Loucy (cell line): ENCODE measurements around the gene ADORA1.

ENCODE experiments used
- EZH2phosphoT487 ChIP-seq: fragments of 200-600 bp; IDR thresholded peaks from 2 replicates; pipeline ENCODE4 v1.6.1; 2018; ENCODE audit warnings: antibody characterized with exemption, mild to moderate bottlenecking, moderate library complexity, borderline replicate concordance
- TF ChIP-seq, protein P1 (sequence below): fragments of 200-600 bp; sonication (generic); conservative IDR thresholded peaks from 2 replicates; pipeline ENCODE4 v1.5.1; 2014; ENCODE audit warnings: mild to moderate bottlenecking, antibody characterized with exemption, low read length

DNA sequence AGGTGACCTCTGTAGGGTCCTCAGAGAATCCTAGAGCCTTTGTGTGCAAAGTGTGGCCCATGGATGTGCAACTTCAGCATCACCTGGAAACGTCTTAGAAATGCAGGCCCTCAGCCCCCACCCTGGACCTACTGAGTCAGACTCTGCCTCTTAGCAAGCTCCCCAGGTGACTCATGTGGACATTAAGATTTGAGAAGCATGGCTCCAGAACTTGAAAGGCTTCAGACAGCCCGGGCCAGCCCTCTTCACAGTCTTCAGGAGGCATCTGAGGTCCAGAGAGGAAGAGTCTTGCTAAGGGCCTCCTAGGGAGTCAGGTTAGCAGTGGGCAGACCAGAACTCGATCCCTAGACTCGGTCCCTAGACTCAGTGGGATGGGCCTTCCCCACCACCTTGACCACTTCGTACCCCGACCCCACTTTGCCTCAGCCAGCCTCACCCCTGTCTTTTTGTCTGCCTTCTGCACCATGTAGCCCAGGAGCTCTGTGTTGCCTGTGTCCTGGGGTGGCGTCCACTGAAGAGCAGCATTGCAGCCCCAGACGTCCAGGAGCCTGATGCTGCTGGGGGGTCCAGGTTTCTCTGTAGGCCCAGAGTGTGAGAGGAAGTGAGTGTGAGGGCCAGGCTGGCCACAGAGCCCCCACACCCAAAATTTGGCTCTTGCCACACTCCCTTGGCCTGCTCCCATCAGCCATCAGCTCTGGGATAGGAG, 43.3 kb downstream of the ADORA1 start:
- TF ChIP-seq, protein P1, sequence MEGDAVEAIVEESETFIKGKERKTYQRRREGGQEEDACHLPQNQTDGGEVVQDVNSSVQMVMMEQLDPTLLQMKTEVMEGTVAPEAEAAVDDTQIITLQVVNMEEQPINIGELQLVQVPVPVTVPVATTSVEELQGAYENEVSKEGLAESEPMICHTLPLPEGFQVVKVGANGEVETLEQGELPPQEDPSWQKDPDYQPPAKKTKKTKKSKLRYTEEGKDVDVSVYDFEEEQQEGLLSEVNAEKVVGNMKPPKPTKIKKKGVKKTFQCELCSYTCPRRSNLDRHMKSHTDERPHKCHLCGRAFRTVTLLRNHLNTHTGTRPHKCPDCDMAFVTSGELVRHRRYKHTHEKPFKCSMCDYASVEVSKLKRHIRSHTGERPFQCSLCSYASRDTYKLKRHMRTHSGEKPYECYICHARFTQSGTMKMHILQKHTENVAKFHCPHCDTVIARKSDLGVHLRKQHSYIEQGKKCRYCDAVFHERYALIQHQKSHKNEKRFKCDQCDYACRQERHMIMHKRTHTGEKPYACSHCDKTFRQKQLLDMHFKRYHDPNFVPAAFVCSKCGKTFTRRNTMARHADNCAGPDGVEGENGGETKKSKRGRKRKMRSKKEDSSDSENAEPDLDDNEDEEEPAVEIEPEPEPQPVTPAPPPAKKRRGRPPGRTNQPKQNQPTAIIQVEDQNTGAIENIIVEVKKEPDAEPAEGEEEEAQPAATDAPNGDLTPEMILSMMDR: no peak
- no peak for TF ChIP-seq EZH2phosphoT487
